GM23338 (cell line): ENCODE results near the gene CACNA2D4. TPM values are rescaled to one million over a fixed set of nuclear protein-coding genes. Genes with fewer than 3 reads are reported as not detected.

Source experiments
- ATAC-seq: fragments of 200-7000 bp; cut with Tn5 transposase; 3 replicates; pipeline ENCODE4 v1.9.1; 2020
- DNase-seq: peaks from one replicate; pipeline ENCODE4 v3.0.0-alpha.2; 2015; ENCODE audit warnings: low spot score
- H2AFZ ChIP-seq: fragments of 200-600 bp; sonication (generic); 2 replicates; pipeline ENCODE4 v1.8.0; 2016; ENCODE audit warnings: antibody characterized with exemption, mild to moderate bottlenecking, moderate library complexity
- H3F3A ChIP-seq: fragments of 200-600 bp; sonication (generic); replicated peaks from 2 replicates; pipeline ENCODE4 v1.8.0; 2017; ENCODE audit warnings: antibody characterized with exemption, mixed run types, low read depth
- H3K27ac ChIP-seq: fragments of 200-600 bp; sonication (generic); 2 replicates; pipeline ENCODE4 v1.6.1; 2016; ENCODE audit warnings: low read depth
- H3K27me3 ChIP-seq: fragments of 200-600 bp; sonication (generic); 2 replicates; pipeline ENCODE4 v1.8.0; 2016; ENCODE audit warnings: mild to moderate bottlenecking, mixed run types, moderate library complexity; ENCODE audit not compliant: insufficient read depth
- H3K36me3 ChIP-seq: fragments of 200-600 bp; sonication (generic); 2 replicates; pipeline ENCODE4 v1.8.0; 2016; ENCODE audit warnings: mild to moderate bottlenecking; ENCODE audit not compliant: insufficient read depth
- H3K4me1 ChIP-seq: fragments of 200-600 bp; sonication (generic); 2 replicates; pipeline ENCODE4 v1.8.0; 2016; ENCODE audit warnings: mild to moderate bottlenecking, moderate library complexity; ENCODE audit not compliant: insufficient read depth
- H3K4me2 ChIP-seq: fragments of 200-600 bp; sonication (generic); 2 replicates; pipeline ENCODE4 v1.7.1; 2017; ENCODE audit warnings: mixed run types
- H3K4me3 ChIP-seq: fragments of 200-600 bp; sonication (generic); 2 replicates; pipeline ENCODE4 v1.6.1; 2016; ENCODE audit warnings: mixed run types
- H3K79me2 ChIP-seq: fragments of 200-600 bp; sonication (generic); replicated peaks from 2 replicates; pipeline ENCODE4 v1.8.0; 2017; ENCODE audit warnings: mild to moderate bottlenecking; ENCODE audit not compliant: insufficient read depth
- H3K9me2 ChIP-seq: fragments of 200-600 bp; sonication (generic); 2 replicates; pipeline ENCODE4 v1.8.0; 2017; ENCODE audit not compliant: insufficient read depth
- H4K20me1 ChIP-seq: fragments of 200-600 bp; sonication (generic); replicated peaks from 2 replicates; pipeline ENCODE4 v1.8.0; 2017; ENCODE audit warnings: mild to moderate bottlenecking; ENCODE audit not compliant: insufficient read depth
- H3K27ac Mint-ChIP-seq: 2 replicates; pipeline ENCODE4 v1.8.0; 2020; ENCODE audit warnings: inconsistent platforms, mild to moderate bottlenecking, moderate library complexity, mixed read lengths
- H3K27me3 Mint-ChIP-seq: 3 replicates; pipeline ENCODE4 v1.8.0; 2022; ENCODE audit warnings: low read depth, mild to moderate bottlenecking, moderate library complexity, mixed read lengths, inconsistent platforms; ENCODE audit not compliant: insufficient read depth, poor library complexity
- H3K36me3 Mint-ChIP-seq: 3 replicates; pipeline ENCODE4 v1.8.0; 2021; ENCODE audit warnings: low read depth, mild to moderate bottlenecking, inconsistent platforms, moderate library complexity, mixed read lengths
- H3K4me1 Mint-ChIP-seq: 3 replicates; pipeline ENCODE4 v1.8.0; 2020; ENCODE audit warnings: mild to moderate bottlenecking, inconsistent platforms, mixed read lengths
- H3K4me3 Mint-ChIP-seq: 3 replicates; pipeline ENCODE4 v1.8.0; 2021; ENCODE audit warnings: moderate library complexity, mild to moderate bottlenecking, inconsistent platforms, mixed read lengths
- H3K9me3 Mint-ChIP-seq: 3 replicates; pipeline ENCODE4 v1.8.0; 2020; ENCODE audit warnings: moderate library complexity, mild to moderate bottlenecking, inconsistent platforms, mixed read lengths
- CREB1 ChIP-seq: fragments of 250-450 bp; sonication (Bioruptor Pico); IDR thresholded peaks from 2 replicates; pipeline ENCODE4 v1.5.0; 2020; ENCODE audit warnings: low read depth, mild to moderate bottlenecking, moderate library complexity
- ETS1 ChIP-seq: IDR thresholded peaks from 2 replicates; pipeline ENCODE4 v1.6.1; 2016; ENCODE audit warnings: antibody characterized with exemption
- EZH2 ChIP-seq: fragments of 200-600 bp; sonication (generic); IDR thresholded peaks from one replicate; pipeline ENCODE4 v1.8.0; 2017; ENCODE audit warnings: antibody characterized with exemption, mild to moderate bottlenecking, low read depth; ENCODE audit not compliant: unreplicated experiment
- JUNB ChIP-seq: IDR thresholded peaks from one replicate; pipeline ENCODE4 v1.6.1; 2016; ENCODE audit warnings: antibody characterized with exemption; ENCODE audit not compliant: unreplicated experiment
- REST ChIP-seq: IDR thresholded peaks from one replicate; pipeline ENCODE4 v1.6.1; 2018; ENCODE audit warnings: antibody characterized with exemption; ENCODE audit not compliant: unreplicated experiment
- ZNF114 ChIP-seq: fragments of 250-450 bp; sonication (Bioruptor Pico); IDR thresholded peaks from 2 replicates; pipeline ENCODE4 v1.5.0; 2020; ENCODE audit warnings: mild to moderate bottlenecking, moderate library complexity
- ZNF331 ChIP-seq: fragments of 250-450 bp; sonication (Bioruptor Pico); IDR thresholded peaks from 2 replicates; pipeline ENCODE4 v1.5.0; 2020; ENCODE audit warnings: low read depth, mild to moderate bottlenecking, moderate library complexity
- polyA plus RNA-seq: library from polyadenylated mRNA; unstranded; fragments of >200 nt; fragmentation: Nextera tagmentation; extraction: Ambion mirVana; gene quantifications from 2 replicates; pipeline ENCODE4 v1.2.1, GENCODE V29; 2016
- total RNA-seq: library from RNA; depleted of rRNA; stranded (reverse); fragments of >200 nt; shearing (Covaris generic); gene quantifications from 2 replicates; pipeline ENCODE4 v1.2.3, GENCODE V29; 2014
- TF ChIP-seq, protein P1 (sequence below): fragments of 250-450 bp; sonication (Bioruptor Pico); IDR thresholded peaks from 2 replicates; pipeline ENCODE4 v1.5.0; 2020; ENCODE audit warnings: mild to moderate bottlenecking, moderate library complexity

CACNA2D4 gene
- total and polyA plus RNA-seq, 2 experiments from 2014 or later, result 0.07 to 0.24 TPM

GRCh38 chr12:1929985-1930802 is 11.7 kb upstream of the CACNA2D4 start (continued):
- TF ChIP-seq, protein P1, sequence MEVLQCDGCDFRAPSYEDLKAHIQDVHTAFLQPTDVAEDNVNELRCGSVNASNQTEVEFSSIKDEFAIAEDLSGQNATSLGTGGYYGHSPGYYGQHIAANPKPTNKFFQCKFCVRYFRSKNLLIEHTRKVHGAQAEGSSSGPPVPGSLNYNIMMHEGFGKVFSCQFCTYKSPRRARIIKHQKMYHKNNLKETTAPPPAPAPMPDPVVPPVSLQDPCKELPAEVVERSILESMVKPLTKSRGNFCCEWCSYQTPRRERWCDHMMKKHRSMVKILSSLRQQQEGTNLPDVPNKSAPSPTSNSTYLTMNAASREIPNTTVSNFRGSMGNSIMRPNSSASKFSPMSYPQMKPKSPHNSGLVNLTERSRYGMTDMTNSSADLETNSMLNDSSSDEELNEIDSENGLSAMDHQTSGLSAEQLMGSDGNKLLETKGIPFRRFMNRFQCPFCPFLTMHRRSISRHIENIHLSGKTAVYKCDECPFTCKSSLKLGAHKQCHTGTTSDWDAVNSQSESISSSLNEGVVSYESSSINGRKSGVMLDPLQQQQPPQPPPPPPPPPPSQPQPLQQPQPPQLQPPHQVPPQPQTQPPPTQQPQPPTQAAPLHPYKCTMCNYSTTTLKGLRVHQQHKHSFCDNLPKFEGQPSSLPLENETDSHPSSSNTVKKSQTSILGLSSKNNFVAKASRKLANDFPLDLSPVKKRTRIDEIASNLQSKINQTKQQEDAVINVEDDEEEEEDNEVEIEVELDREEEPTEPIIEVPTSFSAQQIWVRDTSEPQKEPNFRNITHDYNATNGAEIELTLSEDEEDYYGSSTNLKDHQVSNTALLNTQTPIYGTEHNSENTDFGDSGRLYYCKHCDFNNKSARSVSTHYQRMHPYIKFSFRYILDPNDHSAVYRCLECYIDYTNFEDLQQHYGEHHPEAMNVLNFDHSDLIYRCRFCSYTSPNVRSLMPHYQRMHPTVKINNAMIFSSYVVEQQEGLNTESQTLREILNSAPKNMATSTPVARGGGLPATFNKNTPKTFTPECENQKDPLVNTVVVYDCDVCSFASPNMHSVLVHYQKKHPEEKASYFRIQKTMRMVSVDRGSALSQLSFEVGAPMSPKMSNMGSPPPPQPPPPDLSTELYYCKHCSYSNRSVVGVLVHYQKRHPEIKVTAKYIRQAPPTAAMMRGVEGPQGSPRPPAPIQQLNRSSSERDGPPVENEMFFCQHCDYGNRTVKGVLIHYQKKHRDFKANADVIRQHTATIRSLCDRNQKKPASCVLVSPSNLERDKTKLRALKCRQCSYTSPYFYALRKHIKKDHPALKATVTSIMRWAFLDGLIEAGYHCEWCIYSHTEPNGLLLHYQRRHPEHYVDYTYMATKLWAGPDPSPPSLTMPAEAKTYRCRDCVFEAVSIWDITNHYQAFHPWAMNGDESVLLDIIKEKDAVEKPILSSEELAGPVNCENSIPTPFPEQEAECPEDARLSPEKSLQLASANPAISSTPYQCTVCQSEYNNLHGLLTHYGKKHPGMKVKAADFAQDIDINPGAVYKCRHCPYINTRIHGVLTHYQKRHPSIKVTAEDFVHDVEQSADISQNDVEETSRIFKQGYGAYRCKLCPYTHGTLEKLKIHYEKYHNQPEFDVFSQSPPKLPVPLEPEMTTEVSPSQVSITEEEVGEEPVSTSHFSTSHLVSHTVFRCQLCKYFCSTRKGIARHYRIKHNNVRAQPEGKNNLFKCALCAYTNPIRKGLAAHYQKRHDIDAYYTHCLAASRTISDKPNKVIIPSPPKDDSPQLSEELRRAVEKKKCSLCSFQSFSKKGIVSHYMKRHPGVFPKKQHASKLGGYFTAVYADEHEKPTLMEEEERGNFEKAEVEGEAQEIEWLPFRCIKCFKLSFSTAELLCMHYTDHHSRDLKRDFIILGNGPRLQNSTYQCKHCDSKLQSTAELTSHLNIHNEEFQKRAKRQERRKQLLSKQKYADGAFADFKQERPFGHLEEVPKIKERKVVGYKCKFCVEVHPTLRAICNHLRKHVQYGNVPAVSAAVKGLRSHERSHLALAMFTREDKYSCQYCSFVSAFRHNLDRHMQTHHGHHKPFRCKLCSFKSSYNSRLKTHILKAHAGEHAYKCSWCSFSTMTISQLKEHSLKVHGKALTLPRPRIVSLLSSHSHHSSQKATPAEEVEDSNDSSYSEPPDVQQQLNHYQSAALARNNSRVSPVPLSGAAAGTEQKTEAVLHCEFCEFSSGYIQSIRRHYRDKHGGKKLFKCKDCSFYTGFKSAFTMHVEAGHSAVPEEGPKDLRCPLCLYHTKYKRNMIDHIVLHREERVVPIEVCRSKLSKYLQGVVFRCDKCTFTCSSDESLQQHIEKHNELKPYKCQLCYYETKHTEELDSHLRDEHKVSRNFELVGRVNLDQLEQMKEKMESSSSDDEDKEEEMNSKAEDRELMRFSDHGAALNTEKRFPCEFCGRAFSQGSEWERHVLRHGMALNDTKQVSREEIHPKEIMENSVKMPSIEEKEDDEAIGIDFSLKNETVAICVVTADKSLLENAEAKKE, result no peak

- H4K20me1 ChIP-seq, result no peaks in the 10 kb centered on the region
- no peaks in the 10 kb centered on the region for H3K4me1 ChIP-seq
- H3K36me3 ChIP-seq, result no peaks in the 10 kb centered on the region
- peaks cover 14% of the 10 kb centered on the region for H3K27me3 Mint-ChIP-seq
- H3K9me2 ChIP-seq, result no peaks in the 10 kb centered on the region
- H3K36me3 Mint-ChIP-seq, result no peaks in the 10 kb centered on the region
- no peak overlapping the region for H3K4me2 ChIP-seq
- DNase-seq (no peak), ATAC-seq (no peak)
- H3K27ac ChIP-seq, result no peak overlapping the region
- no peak overlapping the region for H2AFZ ChIP-seq
- H3K4me3 Mint-ChIP-seq, result no peak overlapping the region
- H3K79me2 ChIP-seq, result no peaks in the 10 kb centered on the region
- H3K4me1 Mint-ChIP-seq, result no peaks in the 10 kb centered on the region; the same call in 2 of the 3 replicates
- no peak overlapping the region for H3K27ac Mint-ChIP-seq
- no peaks in the 10 kb centered on the region for H3K27me3 ChIP-seq
- no peaks in the 10 kb centered on the region for H3K9me3 Mint-ChIP-seq
- no peak overlapping the region for H3K4me3 ChIP-seq
- H3F3A ChIP-seq, result peaks cover 4% of the 10 kb centered on the region; the same call in 1 of the 2 replicates
- TF ChIP-seq ZNF114 (no peak), REST (no peak), JUNB (no peak), ETS1 (no peak), ZNF331 (CRISPR knock-in tag) (no peak), EZH2 (no peak), CREB1 (CRISPR knock-in tag) (no peak)
Measured at GRCh38 chr12:1929241-1929984, 11.0 kb upstream of the CACNA2D4 start.
